ENCODE results near the gene EDN1. TPM values are rescaled to one million over a fixed set of nuclear protein-coding genes. Genes with fewer than 3 reads are reported as not detected.

EDN1 gene
- total RNA-seq, 6 donors from 2014 or later, result 6.5 to 40.6 (median 18.6) TPM

- H3K4me1 ChIP-seq, result peaks cover 0 to 3% (median 0%) of the 10 kb centered on the region in 4 donors
- H3K4me3 ChIP-seq, result no peak overlapping the region
- no peaks in the 10 kb centered on the region for H3K36me3 ChIP-seq
- DNase-seq (no peak), ATAC-seq (ENCODE audit: low FRiP score in 2 of 2) (no peak)
- TF ChIP-seq POLR2AphosphoS5 (IDR thresholded peaks at IDR 0.05) (no peak), POLR2A (IDR thresholded peaks at IDR 0.05) (no peak), CTCF (IDR thresholded peaks at IDR 0.05) (no peak), EP300 (IDR thresholded peaks at IDR 0.05) (no peak)
- H3K9me3 ChIP-seq, result no peaks in the 10 kb centered on the region
- 91 to 92% methylated on average over 6 of the region's 6 CpGs for WGBS, 2 donors
- H3K27me3 ChIP-seq, result no peaks in the 10 kb centered on the region
- no peak overlapping the region for H3K27ac ChIP-seq
Measured at GRCh38 chr6:12258191-12258590, 32.0 kb upstream of the EDN1 start.

- peaks cover 0 to 3% (median 0%) of the 10 kb centered on the region in 4 donors for H3K4me1 ChIP-seq
- no peaks in the 10 kb centered on the region for H3K36me3 ChIP-seq
- no peaks in the 10 kb centered on the region for H3K27me3 ChIP-seq
- no peaks in the 10 kb centered on the region for H3K9me3 ChIP-seq
- no peak overlapping the region for H3K27ac ChIP-seq
- no peak overlapping the region for H3K4me3 ChIP-seq
- WGBS, 2 donors, result 96% methylated on average over 3 of the region's 3 CpGs
- no peak for ATAC-seq (ENCODE audit: low FRiP score in 2 of 2)
- no peak for DNase-seq
- no peak for TF ChIP-seq POLR2A (IDR thresholded peaks at IDR 0.05)
- TF ChIP-seq CTCF (IDR thresholded peaks at IDR 0.05), result no peak
- TF ChIP-seq EP300 (IDR thresholded peaks at IDR 0.05), result no peak
- no peak for TF ChIP-seq POLR2AphosphoS5 (IDR thresholded peaks at IDR 0.05)
Measured at GRCh38 chr6:12258591-12259075, 31.5 kb upstream of the EDN1 start.

GRCh38 chr6:12260458-12261093 lies 29.6 kb upstream of the EDN1 start:
- ATAC-seq (ENCODE audit: low FRiP score in 2 of 2) (no peak), DNase-seq (no peak)
- H3K4me3 ChIP-seq, result no peak overlapping the region
- H3K27me3 ChIP-seq, result no peaks in the 10 kb centered on the region
- no peaks in the 10 kb centered on the region for H3K36me3 ChIP-seq
- H3K9me3 ChIP-seq, result no peaks in the 10 kb centered on the region
- peaks cover 0 to 3% (median 0%) of the 10 kb centered on the region in 4 donors for H3K4me1 ChIP-seq
- H3K27ac ChIP-seq, result no peak overlapping the region
- no peak for TF ChIP-seq POLR2A (IDR thresholded peaks at IDR 0.05)
- TF ChIP-seq CTCF (IDR thresholded peaks at IDR 0.05), result no peak
- no peak for TF ChIP-seq EP300 (IDR thresholded peaks at IDR 0.05)
- TF ChIP-seq POLR2AphosphoS5 (IDR thresholded peaks at IDR 0.05), result no peak
- 81 to 100% methylated on average over 2 of the region's 2 CpGs for WGBS, 2 donors

GRCh38 chr6:12261502-12261901 lies 28.7 kb upstream of the EDN1 start:
- ATAC-seq (ENCODE audit: low FRiP score in 2 of 2), result no peak
- Histone ChIP-seq H3K27me3 (no peaks in the 10 kb centered on the region), H3K4me1 (peaks cover 0 to 3% (median 0%) of the 10 kb centered on the region in 4 donors), H3K27ac (no peak overlapping the region), H3K36me3 (no peaks in the 10 kb centered on the region), H3K4me3 (no peak overlapping the region), H3K9me3 (no peaks in the 10 kb centered on the region)
- WGBS, 2 donors, result 81 to 84% methylated on average over 7 of the region's 7 CpGs
- DNase-seq, result no peak
- TF ChIP-seq POLR2AphosphoS5 (IDR thresholded peaks at IDR 0.05) (no peak), POLR2A (IDR thresholded peaks at IDR 0.05) (no peak), CTCF (IDR thresholded peaks at IDR 0.05) (no peak), EP300 (IDR thresholded peaks at IDR 0.05) (no peak)
